ENCODE data around the gene PADI4.

Gene PADI4

DNA sequence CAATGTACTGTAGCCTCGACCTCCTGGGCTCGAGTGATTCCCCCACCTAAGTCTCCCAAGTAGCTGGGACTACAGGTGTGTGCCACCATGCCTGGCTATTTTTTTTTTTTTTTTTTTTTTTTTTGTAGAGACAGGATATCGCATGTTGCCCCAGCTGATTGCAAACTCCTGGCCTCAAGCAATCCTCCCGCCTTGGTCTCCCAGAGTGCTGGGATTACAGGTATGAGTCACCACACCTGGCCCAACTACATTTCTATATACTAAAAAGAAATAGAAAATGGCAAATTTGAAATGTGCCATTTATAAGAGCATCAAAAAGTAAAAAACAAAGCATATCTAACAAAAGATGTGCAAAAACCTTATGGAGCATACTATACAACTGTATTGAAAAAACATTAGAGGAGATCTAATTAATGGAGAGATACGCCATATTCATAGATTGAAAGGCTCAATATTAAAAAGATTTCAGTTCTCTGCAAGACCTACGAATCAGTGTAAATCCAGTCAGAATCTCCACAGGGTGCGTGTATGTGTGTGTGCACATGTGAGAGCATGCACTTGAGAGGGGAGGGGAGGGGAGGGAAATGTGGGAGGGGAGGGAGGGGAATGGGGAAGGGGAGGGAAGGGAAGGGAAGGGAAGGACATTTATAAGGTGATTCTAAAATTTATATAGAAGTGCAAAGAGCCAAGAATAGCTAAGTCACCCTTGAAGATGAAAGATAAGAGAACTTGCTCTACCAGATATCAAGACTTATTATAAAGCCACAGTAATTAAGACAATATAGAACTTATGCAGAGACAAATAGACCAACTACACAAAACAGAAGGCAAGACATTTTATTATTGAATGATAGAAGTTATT lies 15.5 kb upstream of the PADI4 start:
- H3K4me3 ChIP-seq (replicated peaks; ENCODE audit: low read depth, low read length) = no peak overlapping the region
- no peak for DNase-seq (ENCODE audit: low read depth)
- TF ChIP-seq, protein P1, sequence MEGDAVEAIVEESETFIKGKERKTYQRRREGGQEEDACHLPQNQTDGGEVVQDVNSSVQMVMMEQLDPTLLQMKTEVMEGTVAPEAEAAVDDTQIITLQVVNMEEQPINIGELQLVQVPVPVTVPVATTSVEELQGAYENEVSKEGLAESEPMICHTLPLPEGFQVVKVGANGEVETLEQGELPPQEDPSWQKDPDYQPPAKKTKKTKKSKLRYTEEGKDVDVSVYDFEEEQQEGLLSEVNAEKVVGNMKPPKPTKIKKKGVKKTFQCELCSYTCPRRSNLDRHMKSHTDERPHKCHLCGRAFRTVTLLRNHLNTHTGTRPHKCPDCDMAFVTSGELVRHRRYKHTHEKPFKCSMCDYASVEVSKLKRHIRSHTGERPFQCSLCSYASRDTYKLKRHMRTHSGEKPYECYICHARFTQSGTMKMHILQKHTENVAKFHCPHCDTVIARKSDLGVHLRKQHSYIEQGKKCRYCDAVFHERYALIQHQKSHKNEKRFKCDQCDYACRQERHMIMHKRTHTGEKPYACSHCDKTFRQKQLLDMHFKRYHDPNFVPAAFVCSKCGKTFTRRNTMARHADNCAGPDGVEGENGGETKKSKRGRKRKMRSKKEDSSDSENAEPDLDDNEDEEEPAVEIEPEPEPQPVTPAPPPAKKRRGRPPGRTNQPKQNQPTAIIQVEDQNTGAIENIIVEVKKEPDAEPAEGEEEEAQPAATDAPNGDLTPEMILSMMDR (IDR thresholded peaks at IDR 0.05; ENCODE audit: low read length, missing control alignments) = no peak

DNA sequence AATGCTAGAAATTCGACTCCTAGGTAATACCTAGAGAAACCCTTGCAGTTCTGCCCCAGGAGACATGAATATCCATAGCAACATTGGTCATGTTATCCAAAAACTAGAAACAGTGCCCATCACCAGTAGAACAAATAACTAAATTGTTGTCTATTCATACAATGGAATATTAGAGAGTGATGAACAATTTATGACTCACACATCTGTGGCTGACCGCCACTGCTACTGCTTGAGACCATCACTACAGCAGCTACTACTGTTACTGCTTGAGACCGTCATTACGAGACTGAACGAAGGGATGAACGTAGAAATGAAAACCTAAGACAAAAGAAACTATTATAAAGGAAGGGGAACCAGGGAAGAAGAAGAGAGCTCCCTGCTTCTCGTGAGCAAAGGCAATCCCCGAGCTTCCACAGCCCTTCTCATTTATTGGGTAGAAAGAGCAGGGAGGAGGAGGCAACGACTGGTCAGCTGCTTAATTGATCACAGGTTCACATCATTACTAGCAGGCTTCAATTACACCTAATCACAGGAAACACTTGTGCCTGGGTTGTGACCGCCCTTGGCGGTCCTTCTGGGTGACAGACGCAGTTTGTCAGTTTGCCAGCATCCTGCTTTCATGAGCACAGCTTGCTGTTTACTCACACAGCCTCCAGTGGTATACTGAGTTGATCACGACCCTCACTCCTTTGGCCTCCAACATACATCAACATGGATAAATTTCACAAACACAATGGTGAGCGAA lies 14.1 kb upstream of the PADI4 start:
- H3K4me3 ChIP-seq (replicated peaks; ENCODE audit: low read depth, low read length) = no peak overlapping the region
- DNase-seq (ENCODE audit: low read depth) = no peak
- TF ChIP-seq, protein P1 (IDR thresholded peaks at IDR 0.05; ENCODE audit: low read length, missing control alignments) = no peak

DNA sequence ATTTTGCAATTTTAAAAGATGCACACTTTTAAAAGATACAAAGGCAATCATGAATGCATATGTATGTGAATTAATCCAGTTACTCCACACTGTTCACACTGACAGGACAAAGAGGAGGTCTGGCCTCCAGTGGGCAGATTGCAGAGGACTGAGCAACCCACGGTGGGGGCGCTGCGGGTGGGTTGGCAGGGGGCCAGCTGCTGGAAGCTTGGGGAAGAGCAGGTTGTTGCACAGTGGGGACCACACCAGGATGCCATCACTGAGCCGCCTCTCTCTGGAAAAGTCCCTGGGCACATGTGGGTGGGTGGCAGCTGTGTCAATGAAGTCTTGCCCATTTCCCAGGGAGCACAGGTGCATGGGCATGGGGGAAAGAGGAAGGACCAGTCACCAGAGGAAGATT lies 12.7 kb upstream of the PADI4 start:
- H3K4me3 ChIP-seq (replicated peaks; ENCODE audit: low read depth, low read length) = no peak overlapping the region
- TF ChIP-seq, protein P1 (IDR thresholded peaks at IDR 0.05; ENCODE audit: low read length, missing control alignments) = no peak
- DNase-seq (ENCODE audit: low read depth) = no peak

DNA sequence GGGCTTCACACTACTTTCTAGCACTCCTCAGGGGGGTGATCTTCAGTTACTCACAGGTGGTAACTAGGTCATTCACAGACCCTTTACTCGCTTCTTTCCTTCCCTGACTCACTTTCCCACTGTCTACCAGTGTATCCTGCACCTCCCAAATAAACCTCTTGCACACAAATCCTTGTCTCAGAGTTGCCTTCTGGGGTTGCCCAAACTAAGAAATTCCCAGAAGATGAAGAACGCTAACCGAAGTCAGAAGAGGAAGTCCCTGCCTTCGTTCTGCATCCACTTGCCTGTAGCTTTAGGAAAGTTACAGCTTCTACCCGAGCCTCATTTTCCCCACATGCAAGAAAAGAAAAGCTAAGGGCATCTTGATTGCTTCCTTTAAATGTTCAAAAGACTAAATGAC lies 11.9 kb upstream of the PADI4 start:
- DNase-seq (ENCODE audit: low read depth) = no peak
- TF ChIP-seq, protein P1 (IDR thresholded peaks at IDR 0.05; ENCODE audit: low read length, missing control alignments) = no peak
- no peak overlapping the region for H3K4me3 ChIP-seq (replicated peaks; ENCODE audit: low read depth, low read length)

GRCh38 chr1:17297991-17298390 lies 10.0 kb upstream of the PADI4 start:
- TF ChIP-seq, protein P1 (IDR thresholded peaks at IDR 0.05; ENCODE audit: low read length, missing control alignments) = no peak
- H3K4me3 ChIP-seq (replicated peaks; ENCODE audit: low read depth, low read length) = no peak overlapping the region
- no peak for DNase-seq (ENCODE audit: low read depth)

- TF ChIP-seq, protein P1 (IDR thresholded peaks at IDR 0.05; ENCODE audit: low read length, missing control alignments) = no peak
- DNase-seq (ENCODE audit: low read depth) = no peak
These were observed 6.2 kb upstream of the PADI4 start for GRCh38 chr1:17301767-17302166.

More at GRCh38 chr1:17301767-17302166, 6.2 kb upstream of the PADI4 start:
- no peak overlapping the region for H3K4me3 ChIP-seq (replicated peaks; ENCODE audit: low read depth, low read length)

Measured in fibroblast of pulmonary artery (primary cell).